ENCODE results near the gene TSPAN12.

TSPAN12 gene

GRCh38 chr7:120857588-120858573 lies at the start of gene TSPAN12:
TSS of gene TSPAN12 (minus strand) at chr7:120858144. CDS start at chr7:120856763, 1,381 bp downstream.
- TF ChIP-seq GATA2 (IDR thresholded peaks at IDR 0.05; ENCODE audit: low read depth, low read length), result no peak
- TF ChIP-seq GATA3 (IDR thresholded peaks at IDR 0.05; ENCODE audit: low read depth, low read length), result no peak

GRCh38 chr7:120898715-120899499 lies 41.0 kb upstream of the TSPAN12 start:
- TF ChIP-seq GATA3 (IDR thresholded peaks at IDR 0.05; ENCODE audit: low read depth, low read length), result no peak
- no peak for TF ChIP-seq GATA2 (IDR thresholded peaks at IDR 0.05; ENCODE audit: low read depth, low read length)

- TF ChIP-seq GATA3 (IDR thresholded peaks at IDR 0.05; ENCODE audit: low read depth, low read length) (no peak), GATA2 (IDR thresholded peaks at IDR 0.05; ENCODE audit: low read depth, low read length) (no peak)
Measured at GRCh38 chr7:120877701-120878100, 19.8 kb upstream of the TSPAN12 start.

- TF ChIP-seq GATA2 (IDR thresholded peaks at IDR 0.05; ENCODE audit: low read depth, low read length) (no peak), GATA3 (IDR thresholded peaks at IDR 0.05; ENCODE audit: low read depth, low read length) (no peak)
Measured at GRCh38 chr7:120876922-120877321, 19.0 kb upstream of the TSPAN12 start.

- TF ChIP-seq GATA2 (IDR thresholded peaks at IDR 0.05; ENCODE audit: low read depth, low read length) (no peak), GATA3 (IDR thresholded peaks at IDR 0.05; ENCODE audit: low read depth, low read length) (no peak)
Measured at GRCh38 chr7:120874722-120875121, 16.8 kb upstream of the TSPAN12 start.

GRCh38 chr7:120874016-120874415 lies 16.1 kb upstream of the TSPAN12 start:
- TF ChIP-seq GATA2 (IDR thresholded peaks at IDR 0.05; ENCODE audit: low read depth, low read length), result no peak
- no peak for TF ChIP-seq GATA3 (IDR thresholded peaks at IDR 0.05; ENCODE audit: low read depth, low read length)

GRCh38 chr7:120873401-120873800 lies 15.5 kb upstream of the TSPAN12 start:
- TF ChIP-seq GATA3 (IDR thresholded peaks at IDR 0.05; ENCODE audit: low read depth, low read length) (no peak), GATA2 (IDR thresholded peaks at IDR 0.05; ENCODE audit: low read depth, low read length) (no peak)

- TF ChIP-seq GATA2 (IDR thresholded peaks at IDR 0.05; ENCODE audit: low read depth, low read length) (no peak), GATA3 (IDR thresholded peaks at IDR 0.05; ENCODE audit: low read depth, low read length) (no peak)
Measured at GRCh38 chr7:120869700-120870099, 11.8 kb upstream of the TSPAN12 start.

GRCh38 chr7:120867932-120868331 lies 10.0 kb upstream of the TSPAN12 start:
- no peak for TF ChIP-seq GATA2 (IDR thresholded peaks at IDR 0.05; ENCODE audit: low read depth, low read length)
- no peak for TF ChIP-seq GATA3 (IDR thresholded peaks at IDR 0.05; ENCODE audit: low read depth, low read length)

GRCh38 chr7:120865191-120865981 lies 7.4 kb upstream of the TSPAN12 start:
- TF ChIP-seq GATA3 (IDR thresholded peaks at IDR 0.05; ENCODE audit: low read depth, low read length) (no peak), GATA2 (IDR thresholded peaks at IDR 0.05; ENCODE audit: low read depth, low read length) (no peak)

GRCh38 chr7:120864141-120864900 lies 6.4 kb upstream of the TSPAN12 start:
- no peak for TF ChIP-seq GATA3 (IDR thresholded peaks at IDR 0.05; ENCODE audit: low read depth, low read length)
- TF ChIP-seq GATA2 (IDR thresholded peaks at IDR 0.05; ENCODE audit: low read depth, low read length), result no peak

GRCh38 chr7:120862987-120863590 lies 5.1 kb upstream of the TSPAN12 start:
- TF ChIP-seq GATA3 (IDR thresholded peaks at IDR 0.05; ENCODE audit: low read depth, low read length) (no peak), GATA2 (IDR thresholded peaks at IDR 0.05; ENCODE audit: low read depth, low read length) (no peak)

- TF ChIP-seq GATA2 (IDR thresholded peaks at IDR 0.05; ENCODE audit: low read depth, low read length) (no peak), GATA3 (IDR thresholded peaks at IDR 0.05; ENCODE audit: low read depth, low read length) (no peak)
Measured at GRCh38 chr7:120860156-120860555, 2.2 kb upstream of the TSPAN12 start.
